Brain pericyte (primary cell): ENCODE results near the gene SRRM3.
"Not testable (repeated sequence)": the region's sequence is repeated elsewhere in the genome, so short reads cannot be mapped to it uniquely, and the experiment has no call there.

Source experiments
- DNase-seq: peaks from one replicate; pipeline ENCODE4 v3.0.0-alpha.2; 2012; ENCODE audit warnings: low read depth, low spot score

SRRM3 gene

DNA sequence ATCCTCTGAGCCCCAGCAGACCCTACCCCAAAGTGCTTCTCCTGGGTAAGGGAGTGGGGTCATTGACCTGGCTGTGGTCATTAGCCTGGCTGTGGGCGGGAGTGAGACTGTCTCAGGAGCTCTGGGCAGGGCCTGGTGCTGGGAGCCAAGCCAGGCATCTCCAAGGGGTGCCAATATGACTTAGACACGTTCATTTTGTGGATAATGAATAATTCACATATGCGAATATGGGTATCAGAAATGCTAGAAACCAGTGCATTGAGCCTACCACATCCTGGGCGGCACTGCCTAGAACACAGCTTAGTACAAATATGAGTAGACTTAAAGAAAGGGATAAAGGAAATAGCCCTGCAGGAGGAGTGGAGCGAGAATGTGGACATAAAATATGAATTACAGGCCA is 14.4 kb upstream of the SRRM3 start:
- no peak for DNase-seq

DNA sequence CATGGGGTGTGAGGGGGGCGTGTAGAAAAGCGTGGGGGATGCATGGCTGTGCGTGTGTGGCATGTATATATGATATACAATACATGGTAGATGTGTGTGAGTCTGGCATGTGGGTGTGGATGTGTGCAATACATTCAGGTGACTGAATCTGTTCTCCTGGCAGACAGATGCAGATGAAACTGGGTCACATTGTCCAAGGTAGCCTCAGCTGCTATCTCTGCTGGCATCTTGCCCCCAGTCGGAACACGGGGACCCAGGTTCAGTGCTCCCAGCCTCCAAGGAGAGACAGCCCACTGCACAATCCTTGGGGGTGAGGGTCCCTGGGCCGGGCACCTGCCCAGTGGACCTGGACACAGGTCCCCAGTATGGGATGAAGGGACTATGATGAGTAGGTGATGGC is 12.4 kb upstream of the SRRM3 start:
- DNase-seq: no peak

DNA sequence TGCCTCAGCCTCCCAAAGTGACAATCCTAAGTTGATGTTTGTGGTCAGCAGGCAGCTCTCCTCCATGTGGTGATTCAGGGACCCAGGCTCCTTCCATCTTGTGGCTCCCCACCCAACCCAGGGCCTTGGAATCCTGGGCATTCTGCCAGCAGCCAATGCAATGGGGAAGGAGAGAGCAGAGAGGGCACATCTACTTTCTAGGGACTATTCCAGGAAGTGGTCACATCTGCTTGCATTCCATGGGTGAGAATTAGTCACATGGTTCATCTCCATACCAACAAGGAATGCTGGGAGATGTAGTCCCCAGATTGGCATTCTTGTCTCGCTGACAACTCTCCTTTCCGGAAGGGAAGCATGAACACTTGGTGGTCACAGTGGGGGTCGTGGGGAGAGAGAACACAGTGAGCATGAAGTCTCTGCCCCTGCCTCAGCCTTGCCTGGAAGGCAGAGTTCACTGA is 9.9 kb upstream of the SRRM3 start:
- DNase-seq: no peak

DNA sequence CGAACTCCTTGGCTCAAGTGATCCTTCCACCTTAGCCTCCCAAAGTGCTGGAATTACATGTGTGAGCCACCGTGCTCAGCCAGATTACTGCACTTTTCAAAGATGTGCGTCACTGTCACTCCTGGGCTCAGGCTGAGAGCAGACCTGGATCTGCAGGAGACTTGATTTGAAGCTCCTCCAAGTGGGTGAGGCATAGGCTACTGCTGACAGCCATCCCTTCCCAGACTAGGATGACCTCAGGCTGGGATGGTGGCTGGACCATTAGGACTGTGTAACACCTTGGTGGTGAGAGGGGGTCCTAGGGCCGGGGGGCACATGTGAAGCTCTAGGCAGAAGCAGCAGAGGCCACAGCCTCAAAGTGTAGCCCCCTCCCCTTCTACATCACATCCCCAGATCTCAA is 8.2 kb upstream of the SRRM3 start:
- DNase-seq: no peak

DNA sequence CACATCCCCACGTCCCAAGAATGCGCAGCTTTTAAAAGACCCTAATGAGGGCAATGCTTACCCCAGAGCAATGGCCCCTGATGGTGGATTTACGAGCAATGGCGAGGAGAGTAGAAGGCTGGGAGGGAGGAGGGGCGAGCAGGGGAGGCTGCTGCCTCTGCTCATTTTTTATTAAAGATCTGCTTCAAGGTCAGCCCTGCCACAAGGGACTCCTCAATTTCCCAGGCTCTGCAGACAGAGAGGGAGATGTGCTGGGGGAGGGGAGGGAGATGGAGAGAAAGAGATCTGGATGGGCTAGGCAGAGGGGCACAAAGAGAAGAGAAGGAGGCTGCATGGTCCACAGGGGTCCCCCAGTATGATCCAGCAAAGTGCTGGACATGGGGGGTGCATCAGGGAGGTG is 7.8 kb upstream of the SRRM3 start:
- no peak for DNase-seq

DNA sequence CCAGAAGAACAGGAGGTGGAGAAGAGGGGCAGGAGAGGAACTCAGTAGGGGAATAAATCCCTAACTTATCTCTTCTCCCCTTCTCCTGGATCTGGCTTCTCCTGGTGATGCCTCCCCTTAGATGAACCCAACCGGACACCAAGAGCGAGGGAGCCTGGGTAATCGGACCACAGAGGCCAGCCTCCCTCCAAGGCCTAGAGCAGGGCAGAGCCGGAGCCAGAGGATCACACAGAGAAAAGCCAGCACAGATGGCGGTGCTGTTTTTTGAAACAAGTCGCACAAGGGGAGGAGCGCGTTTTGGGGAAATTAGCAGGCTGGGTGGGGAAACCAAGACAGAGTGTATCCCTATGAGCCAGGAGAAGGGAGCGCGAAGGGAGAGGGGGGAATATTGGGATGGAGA is 4.9 kb upstream of the SRRM3 start:
- no peak for DNase-seq

DNA sequence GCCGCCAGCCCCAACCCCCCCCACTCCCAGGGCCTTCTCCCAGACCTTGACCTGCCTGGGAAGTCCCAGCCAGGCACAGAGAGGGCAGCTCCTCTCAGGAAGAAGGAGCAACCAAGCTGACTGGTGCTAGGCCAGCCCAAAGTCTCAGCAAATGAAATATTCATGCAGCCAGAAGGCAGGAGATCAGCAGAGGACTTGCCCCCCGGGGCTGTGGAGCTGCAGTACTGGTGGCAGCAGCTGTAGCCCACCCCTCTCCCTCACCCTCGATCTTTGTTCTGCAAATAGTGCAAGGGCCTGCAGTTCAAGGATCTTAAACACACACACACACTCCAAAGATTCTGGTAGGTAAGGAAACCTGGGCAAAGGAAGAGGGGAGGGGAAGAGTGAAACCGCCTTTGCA is 3.5 kb upstream of the SRRM3 start:
- DNase-seq: no peak

DNA sequence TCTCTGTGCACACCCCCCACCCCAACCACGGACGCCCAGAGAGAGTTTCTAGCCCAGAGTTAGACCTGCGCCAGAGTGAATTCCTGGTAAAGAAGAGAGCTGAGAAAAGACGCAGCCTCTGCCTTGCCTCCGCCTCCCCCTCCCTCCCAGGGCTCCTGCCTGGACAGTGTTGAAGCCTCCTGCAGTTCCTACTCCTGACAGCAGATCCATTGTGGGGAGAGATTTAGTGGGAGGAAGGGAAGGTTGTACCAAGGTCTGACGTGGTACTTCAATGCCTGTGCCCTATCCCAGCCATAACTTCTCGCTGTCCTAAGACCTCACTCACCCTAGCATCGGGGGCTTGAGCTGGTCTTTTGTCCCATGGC is 952 bp downstream of the SRRM3 start:
- no peak for DNase-seq

DNA sequence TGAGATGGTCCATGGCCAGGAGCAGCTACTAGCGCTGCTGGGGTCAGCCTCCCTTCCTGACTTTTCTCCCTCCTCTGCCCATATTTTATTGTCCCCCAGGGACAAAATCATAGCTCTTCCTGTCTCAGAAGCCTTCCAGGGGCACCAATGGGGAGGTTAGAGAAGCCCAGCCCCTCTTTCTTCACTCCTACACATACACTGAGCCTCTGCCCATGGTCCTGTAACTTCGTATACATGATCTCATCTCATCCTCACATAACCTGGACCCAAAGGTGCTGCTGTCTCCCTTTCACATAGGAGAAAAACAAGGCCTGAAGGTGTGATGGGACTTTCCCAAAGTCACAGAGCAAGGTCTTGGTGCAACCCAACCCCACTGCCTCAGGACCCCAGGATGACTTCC is 2.5 kb downstream of the SRRM3 start:
- DNase-seq: no peak

DNA sequence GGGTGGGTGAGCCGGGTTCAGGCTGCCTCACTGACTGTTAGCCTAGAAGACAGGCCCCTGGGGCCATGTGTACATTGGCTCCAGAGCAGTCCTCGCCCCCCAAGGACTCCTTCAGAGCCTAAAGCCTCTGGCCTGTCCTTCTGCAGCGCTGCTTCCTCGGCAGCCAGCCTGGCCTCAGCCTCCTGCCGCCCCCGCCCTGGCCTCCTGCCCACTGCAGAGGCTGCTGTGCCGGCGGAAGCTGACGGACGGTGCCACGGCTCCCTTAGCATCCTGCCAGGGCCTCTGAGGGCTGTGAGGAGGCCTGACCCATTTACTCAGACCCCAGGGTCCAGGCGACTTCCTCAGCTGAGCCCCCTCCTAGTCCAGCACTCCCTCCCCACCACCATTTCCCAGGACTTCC is 4.9 kb downstream of the SRRM3 start:
- no peak for DNase-seq

DNA sequence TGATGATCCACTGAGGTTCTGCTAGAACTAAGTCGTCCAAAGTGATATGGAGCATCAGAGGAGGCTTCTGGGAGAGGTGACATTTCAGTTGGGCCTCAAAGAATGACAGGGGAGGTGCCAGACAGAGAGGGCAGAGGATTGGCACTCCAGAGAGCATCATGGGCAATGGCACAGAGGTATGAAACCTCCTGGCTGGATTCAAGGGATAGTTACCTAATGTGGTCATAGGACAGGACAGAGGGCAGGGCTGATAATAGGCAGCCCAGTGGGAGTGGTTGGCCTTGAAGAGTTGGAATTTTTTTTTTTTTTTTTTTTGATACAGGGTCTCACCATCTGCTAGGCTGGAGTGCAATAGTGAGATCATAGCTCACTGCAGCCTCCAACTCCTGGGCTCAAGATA is 7.6 kb downstream of the SRRM3 start:
- no peak for DNase-seq

DNA sequence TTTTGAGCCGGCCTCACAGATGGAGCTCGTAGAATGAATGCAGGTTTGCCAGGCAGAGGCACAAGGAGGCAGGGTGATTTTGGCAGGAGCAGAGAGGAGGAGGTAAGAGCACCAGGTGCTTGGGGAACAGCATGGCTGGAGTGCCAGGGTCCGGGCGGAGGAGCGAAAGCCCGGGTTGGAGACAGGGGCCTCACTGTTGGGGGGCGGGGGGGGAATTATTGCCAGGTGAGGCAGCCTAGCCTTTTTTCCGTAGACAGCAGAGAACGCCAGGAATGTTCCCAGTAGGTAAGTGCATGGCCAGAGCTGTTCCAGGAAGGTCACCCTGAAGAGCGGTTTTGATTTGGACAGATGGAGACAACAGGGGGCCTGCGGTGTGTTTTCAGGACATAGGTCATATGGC is 9.5 kb downstream of the SRRM3 start:
- no peak for DNase-seq

DNA sequence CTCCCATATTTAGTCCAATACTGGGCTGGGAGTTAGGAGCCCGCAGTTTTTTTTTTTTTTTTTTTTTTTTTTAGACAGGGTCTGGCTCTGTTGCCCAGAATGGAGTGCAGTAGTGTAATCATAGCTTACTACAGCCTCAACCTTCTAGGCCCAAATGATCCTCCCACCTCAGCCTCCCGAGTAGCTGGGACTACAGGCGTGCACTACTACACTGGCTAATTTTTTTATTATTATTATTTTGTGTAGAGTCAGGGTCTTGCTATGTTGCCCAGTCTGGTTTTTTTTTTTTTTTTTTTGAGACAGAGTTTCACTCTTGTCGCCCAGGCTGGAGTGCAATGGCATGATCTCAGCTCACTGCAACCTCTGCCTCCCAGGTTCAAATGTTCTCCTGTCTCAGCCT is 13.7 kb downstream of the SRRM3 start:
- not testable (repeated sequence) for DNase-seq

DNA sequence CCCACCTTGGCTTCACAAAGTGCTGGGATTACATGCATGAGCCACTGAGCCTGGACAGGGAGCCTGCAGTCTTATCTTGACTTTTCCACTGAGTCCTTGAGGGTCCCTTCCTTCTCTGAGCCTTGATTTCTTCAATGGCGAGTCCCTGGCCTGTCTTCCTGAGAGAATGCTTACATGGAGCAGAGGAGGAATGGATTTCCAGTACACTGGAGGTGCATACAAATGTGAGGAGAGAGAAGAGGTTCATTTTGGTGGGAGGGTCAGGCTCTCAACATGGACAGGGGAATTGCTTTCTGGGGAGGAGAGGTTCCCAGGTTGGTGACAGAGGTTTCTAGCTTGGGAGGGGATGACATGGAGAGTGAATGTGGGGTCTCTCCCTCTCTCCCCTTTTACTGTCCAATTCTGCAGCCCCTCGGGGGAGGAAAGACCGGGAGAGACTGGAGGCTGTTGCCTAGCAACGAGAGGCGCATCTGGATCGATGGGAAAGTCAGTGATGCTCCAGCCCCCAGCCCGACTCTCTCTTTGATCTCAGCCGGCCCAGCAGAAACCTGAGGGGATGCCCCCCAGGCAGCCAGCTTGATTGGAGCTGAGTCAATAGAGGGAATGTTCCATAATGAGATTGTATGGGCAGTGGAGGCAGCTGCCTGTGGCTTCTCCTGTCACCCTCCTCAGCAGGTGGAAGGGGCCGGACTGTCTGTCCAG is 14.8 kb downstream of the SRRM3 start:
- no peak for DNase-seq

DNA sequence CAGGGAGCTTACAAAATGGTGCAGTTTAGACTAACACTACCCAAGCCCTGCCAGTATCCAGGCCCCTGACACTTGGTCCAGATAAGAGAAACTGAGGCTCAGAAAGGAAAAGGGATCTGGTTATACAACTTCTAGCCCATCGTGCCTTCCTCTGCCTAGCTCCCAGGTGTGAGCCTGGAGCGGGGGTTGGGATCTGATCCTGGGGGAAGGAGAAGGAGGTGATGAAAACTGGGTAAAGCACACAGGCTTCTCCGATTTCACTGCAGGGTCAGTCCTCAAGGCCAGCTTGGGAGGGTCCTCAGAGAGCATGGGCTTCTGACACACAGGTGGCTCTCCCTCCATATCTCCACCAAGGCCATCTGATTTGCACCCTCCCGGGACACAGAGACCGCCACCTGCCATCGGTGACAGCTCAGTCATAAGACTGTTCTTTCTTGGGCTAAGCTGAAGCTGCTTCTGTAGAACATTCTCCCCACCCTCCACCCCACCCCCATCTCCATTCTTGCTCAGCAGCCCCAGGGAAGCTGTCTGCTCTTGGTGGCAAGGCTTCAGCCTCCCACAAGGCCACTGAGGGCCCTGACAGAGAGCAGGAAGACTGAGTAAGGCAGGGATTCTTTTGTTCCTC is 16.4 kb downstream of the SRRM3 start:
- no peak for DNase-seq

DNA sequence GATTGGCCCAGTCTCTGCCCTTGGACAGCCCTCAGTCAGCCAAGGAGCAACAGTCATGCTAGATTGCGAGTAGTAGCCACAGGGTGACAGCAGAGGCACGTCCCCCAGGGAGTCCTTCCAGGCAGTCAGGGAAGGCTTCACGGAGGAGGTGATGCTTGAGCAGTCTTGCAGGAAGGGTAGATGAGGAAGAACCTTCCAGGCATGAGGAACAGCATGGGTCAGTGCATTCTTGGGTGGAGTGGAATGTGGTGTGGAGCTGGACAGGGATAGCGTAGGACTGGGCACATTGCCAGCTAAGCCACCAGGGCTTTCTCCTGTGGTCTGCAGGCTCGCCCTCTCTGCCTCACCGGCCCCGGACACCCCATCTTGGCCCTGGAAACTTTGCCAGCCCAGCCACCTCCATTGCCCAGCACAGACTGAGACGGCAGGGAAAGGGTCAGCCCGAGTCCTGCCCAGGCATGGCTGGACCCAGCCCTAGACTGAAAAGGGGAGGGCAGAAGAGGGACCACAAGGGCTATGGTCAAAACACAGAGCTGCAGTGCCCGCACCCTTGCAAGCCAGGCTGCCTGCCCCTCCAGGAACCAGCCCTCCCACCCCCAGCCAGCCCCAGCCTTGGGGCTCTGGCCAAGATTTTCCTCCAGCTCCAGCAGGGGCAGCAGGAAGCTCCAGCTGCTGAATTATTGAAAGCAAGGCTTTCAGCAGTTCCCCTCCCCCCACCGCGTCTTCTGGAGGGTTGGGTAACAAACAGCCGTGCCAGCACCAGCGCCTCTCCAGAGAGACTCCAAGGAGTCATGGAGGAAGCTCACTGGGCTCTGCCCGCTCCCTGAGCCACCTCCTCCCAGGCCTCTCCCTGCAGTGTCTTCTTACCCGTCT is 18.7 kb downstream of the SRRM3 start:
- DNase-seq: no peak

DNA sequence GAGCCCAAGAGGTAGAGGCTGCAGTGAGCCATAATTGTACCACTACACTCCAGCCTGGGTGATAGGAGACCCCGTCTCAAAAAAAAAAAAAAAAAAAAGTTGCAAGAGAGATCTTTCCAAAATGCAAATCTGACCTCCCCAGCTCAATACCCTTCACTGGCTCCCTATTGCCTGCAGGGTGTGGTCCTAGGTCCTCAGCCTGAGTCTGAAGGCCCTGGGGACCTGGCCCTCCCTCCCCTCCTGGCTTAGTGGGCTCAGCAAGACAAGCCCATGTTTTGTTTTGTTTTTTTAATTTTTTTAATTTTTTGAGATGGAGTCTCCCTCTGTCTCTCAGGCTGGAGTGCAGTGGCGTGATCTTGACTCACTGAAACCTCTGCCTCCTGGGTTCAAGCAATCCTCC is 20.6 kb downstream of the SRRM3 start:
- DNase-seq: no peak

DNA sequence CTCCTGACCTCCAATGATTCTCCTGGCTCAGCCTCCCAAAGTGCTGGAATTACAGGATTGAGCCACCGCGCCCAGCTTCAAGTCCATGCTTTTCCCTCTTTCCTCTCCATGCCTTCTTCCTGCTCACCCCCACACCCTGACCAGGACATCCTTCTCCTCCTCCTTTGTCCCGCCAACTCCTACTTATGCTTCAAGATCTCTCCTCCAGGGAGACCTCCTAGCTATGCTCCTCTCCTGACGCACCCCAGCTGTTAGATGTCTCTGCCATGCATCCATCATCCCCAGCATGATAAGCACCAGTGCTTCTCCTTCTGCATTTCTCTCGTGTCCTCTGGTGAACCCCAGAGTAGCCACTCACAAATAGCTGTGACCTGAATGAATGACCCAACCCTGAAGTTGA is 21.1 kb downstream of the SRRM3 start:
- no peak for DNase-seq

DNA sequence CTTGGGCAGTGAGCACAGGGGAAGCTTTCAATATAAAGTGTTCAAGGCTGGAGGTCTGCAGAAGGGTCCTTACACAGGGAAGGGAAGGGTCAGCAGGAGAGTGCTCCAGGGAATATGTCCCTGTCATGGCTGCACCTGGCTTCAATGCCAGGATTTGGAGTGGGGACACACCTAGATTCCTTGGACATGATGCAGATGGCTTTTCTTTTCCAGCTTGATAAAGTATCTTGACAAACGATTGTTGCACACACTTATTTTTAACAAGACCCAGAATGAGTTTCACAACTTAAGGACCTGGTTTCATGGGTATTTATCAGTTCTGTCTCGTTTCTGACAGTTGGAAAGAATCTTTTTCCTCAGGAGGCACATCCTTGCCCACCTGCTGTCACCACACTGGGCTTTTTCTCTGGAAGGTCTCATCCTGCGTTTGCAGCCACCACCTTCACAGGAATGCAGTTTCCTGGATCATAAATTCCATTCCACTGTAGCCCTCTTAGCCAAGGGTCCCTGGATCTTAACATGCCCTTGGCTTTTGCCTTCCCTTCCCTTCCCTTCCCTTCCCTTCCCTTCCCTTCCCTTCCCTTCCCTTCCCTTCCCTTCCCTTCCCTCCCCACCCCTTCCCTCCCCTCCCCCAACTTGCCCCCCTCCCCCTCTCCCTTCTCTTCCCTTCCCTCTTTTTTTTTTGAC is 21.7 kb downstream of the SRRM3 start:
- DNase-seq: no peak

DNA sequence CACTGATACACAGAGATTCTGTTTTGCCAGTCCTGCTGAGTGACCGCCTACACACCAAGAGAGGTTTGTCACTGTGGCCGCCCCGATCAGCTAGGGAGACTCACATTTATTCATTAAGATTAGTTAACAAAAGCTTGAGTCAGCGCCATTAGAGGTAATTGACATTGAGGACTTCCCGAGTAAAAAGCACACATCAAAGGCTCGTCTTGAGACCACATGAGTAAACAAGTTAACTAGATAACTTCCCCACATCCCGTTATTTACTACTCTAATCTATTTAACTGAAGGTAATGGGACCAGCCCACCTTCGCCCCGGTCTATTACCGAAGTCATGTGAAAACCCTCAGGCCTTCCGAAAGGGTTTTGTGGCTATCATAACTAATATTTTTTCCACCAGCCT is 23.0 kb downstream of the SRRM3 start:
- DNase-seq: no peak

DNA sequence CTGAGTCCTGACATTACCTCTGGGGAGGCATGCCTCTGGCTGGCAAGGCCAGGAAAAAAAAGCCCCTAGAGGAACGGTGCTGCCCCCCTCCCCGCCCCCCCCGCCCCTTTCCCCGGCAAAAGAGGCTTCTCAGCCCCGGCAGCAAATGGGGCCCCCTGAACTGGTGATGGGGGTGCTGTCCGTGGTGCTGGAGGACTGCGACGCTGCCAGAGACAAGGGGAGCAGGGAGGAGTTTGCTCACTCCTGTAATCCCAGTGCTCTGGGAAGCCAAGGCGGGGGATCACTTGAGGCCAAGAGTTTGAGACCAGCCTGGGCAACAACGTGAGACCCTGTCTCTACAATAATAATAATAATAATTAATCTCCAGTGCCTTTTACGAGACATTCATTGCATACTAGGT is 23.7 kb downstream of the SRRM3 start:
- DNase-seq: no peak

DNA sequence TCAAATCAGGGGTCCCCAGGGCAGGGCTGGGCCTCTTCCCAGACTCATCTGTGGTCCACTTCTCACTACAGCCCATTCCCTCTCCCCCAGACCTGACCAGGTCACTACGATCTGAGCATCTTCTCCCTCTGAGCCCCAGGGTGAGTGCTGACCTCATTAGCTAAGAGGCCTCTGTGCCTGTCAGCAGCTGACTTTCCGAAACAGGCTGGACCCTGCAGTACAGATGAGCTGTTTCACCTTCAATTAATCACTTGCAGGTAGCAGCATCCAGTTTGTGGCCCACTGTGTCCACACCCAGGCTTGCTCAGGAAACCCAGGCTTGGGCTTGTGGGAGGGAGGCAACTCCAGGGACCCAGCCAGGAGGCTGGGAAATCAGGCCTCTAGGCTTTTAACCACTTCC is 24.3 kb downstream of the SRRM3 start:
- DNase-seq: no peak
